Natural killer cell treated with Interleukin-12 subunit alpha and Interleukin-12 subunit beta and Interleukin-15 and Interleukin-18, amount 100 ng/mL, for 72 hours (primary cell): ENCODE data around the gene RIC3. TPM values are rescaled to one million over a fixed set of nuclear protein-coding genes. Genes with fewer than 3 reads are reported as not detected.
"Not testable (repeated sequence)": the region's sequence is repeated elsewhere in the genome, so short reads cannot be mapped to it uniquely, and the experiment has no call there.

Experiments used
- ATAC-seq, 2 donors: fragments of 150-1000 bp; cut with Tn5 transposase in 1 of 2; sonication (Bioruptor Pico), chemical (Tn5 transposase) in 1 of 2; 2 replicates each; pipeline ENCODE4 v1.10.0; 2021
- DNase-seq: peaks from one replicate; pipeline ENCODE4 v3.0.0; 2022; ENCODE audit warnings: low spot score
- H3K27ac Mint-ChIP-seq, 2 donors: 1 replicate in 1 of 2; 2 replicates in 1 of 2; pipeline ENCODE4 v1.8.0; 2022; ENCODE audit warnings: mixed read lengths in 2 of 2, mild to moderate bottlenecking in 1 of 2, moderate library complexity in 1 of 2
- H3K27me3 Mint-ChIP-seq, 2 donors: 1 replicate in 1 of 2; 2 replicates in 1 of 2; pipeline ENCODE4 v1.8.0; 2022; ENCODE audit warnings: mixed read lengths in 2 of 2
- H3K36me3 Mint-ChIP-seq: one replicate; pipeline ENCODE4 v1.8.0; 2022; ENCODE audit warnings: mixed read lengths
- H3K4me1 Mint-ChIP-seq, 2 donors: 1 replicate in 1 of 2; 2 replicates in 1 of 2; pipeline ENCODE4 v1.8.0; 2022; ENCODE audit warnings: low read depth in 2 of 2, mixed read lengths in 2 of 2, mild to moderate bottlenecking in 1 of 2
- H3K4me3 Mint-ChIP-seq: one replicate; pipeline ENCODE4 v1.8.0; 2022; ENCODE audit warnings: mixed read lengths
- H3K9me3 Mint-ChIP-seq: 2 replicates; pipeline ENCODE4 v1.8.0; 2022; ENCODE audit warnings: mixed read lengths
- total RNA-seq, 2 donors: library from RNA; stranded (reverse); gene quantifications; one replicate each; pipeline ENCODE4 v1.2.3, GENCODE V29; 2022

RIC3 gene
- total RNA-seq, 2 donors from 2014 or later: 1.4 to 4.3 TPM

DNA sequence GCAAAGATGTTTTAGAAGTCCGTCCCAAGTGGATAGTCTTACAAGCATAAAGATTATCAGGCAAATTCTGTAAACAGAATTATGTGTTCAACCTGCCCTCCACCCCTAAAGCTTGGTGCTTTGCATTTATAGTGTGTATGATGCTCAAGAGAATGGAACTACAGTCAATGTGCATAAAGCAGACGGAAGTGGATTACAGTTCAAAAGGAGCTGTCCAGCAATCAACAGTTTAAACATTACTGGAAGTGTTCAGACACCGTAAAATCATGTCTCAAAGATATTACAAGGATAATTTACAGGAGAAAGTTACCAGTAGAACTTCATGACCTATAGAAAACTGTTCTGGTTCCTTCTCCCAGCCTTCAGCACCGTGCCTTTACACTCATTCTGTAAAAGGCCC is 1.0 kb downstream of the RIC3 start:
- no peak for DNase-seq
- Mint-ChIP-seq H3K4me1 (peaks cover 13 to 15% of the 10 kb centered on the region in 2 donors), H3K4me3 (peak overlapping the region; percentile 64), H3K27me3 (peaks cover 35 to 66% of the 10 kb centered on the region in 2 donors), H3K27ac (no peak overlapping the region), H3K36me3 (peaks cover 18% of the 10 kb centered on the region), H3K9me3 (peaks cover 8% of the 10 kb centered on the region)
- ATAC-seq: no peak

DNA sequence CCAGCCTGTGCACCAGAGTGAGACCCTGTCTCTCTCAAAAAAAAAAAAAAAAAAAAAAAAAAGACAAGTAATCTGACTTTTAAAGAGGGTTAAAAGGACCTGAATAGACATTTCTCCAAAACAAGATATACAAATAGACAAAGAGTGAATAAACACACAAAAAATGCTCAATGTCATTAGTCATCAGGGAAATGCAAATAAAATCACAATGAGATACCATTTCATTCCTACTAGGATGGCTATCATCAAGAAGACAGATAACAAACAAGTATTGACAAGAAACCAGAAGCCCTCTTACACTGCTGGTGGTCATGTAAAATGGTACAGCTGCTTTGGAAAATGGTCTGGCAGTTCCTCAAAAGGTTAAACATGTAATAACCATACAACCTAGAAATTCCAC is 4.1 kb downstream of the RIC3 start:
- Mint-ChIP-seq H3K27me3 (peaks cover 32 to 51% of the 10 kb centered on the region in 2 donors), H3K4me3 (no peak overlapping the region), H3K36me3 (peaks cover 16% of the 10 kb centered on the region), H3K27ac (no peak overlapping the region), H3K4me1 (peaks cover 13 to 15% of the 10 kb centered on the region in 2 donors), H3K9me3 (peaks cover 5% of the 10 kb centered on the region)
- DNase-seq (no peak), ATAC-seq (no peak)

GRCh38 chr11:8161627-8162304 is 7.1 kb downstream of the RIC3 start:
- peaks cover 18 to 39% of the 10 kb centered on the region in 2 donors for H3K27me3 Mint-ChIP-seq
- H3K4me3 Mint-ChIP-seq, ATAC-seq, DNase-seq, H3K36me3 Mint-ChIP-seq, H3K9me3 Mint-ChIP-seq, H3K27ac Mint-ChIP-seq, H3K4me1 Mint-ChIP-seq: not testable (repeated sequence)

- H3K4me3 Mint-ChIP-seq: no peak overlapping the region
These were observed 11.9 kb downstream of the RIC3 start for GRCh38 chr11:8156877-8157276.

DNA sequence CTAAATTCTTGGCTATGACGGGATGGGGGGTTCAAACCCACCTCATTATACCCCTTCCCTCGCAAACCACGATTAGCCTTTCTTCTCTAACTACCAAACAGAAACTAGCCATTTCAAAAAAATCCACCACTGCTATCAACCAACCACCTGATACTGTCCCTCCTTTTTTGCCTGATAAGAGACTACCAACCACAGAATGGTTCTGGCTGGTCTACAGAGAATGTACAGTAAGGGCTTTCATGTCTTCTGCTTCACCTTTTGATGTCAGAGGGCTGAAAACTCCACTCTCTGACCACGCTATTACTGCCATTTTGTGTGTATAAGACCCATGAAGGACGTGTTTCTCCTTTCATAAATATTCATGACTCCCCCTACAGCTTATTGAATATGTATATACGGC is 19.1 kb downstream of the RIC3 start:
- H3K27ac Mint-ChIP-seq: no peak overlapping the region
- DNase-seq: no peak
- H3K9me3 Mint-ChIP-seq: peaks cover 4% of the 10 kb centered on the region
- H3K4me1 Mint-ChIP-seq: no peaks in the 10 kb centered on the region
- no peak for ATAC-seq
- H3K4me3 Mint-ChIP-seq: no peak overlapping the region
- peaks cover 12 to 21% of the 10 kb centered on the region in 2 donors for H3K27me3 Mint-ChIP-seq
- H3K36me3 Mint-ChIP-seq: no peaks in the 10 kb centered on the region

More at GRCh38 chr11:8156877-8157276, 11.9 kb downstream of the RIC3 start:
- Mint-ChIP-seq H3K27ac (no peak overlapping the region), H3K36me3 (no peaks in the 10 kb centered on the region), H3K27me3 (peaks cover 13 to 20% of the 10 kb centered on the region in 2 donors), H3K4me1 (no peaks in the 10 kb centered on the region), H3K9me3 (no peaks in the 10 kb centered on the region)
- ATAC-seq (no peak), DNase-seq (no peak)

- Mint-ChIP-seq H3K36me3 (no peaks in the 10 kb centered on the region), H3K27ac (no peak overlapping the region), H3K9me3 (peaks cover 3% of the 10 kb centered on the region), H3K4me3 (no peak overlapping the region), H3K4me1 (no peaks in the 10 kb centered on the region), H3K27me3 (no peaks in the 10 kb centered on the region)
- DNase-seq (no peak), ATAC-seq (no peak)
These were observed 30.3 kb downstream of the RIC3 start for GRCh38 chr11:8138526-8138925.

DNA sequence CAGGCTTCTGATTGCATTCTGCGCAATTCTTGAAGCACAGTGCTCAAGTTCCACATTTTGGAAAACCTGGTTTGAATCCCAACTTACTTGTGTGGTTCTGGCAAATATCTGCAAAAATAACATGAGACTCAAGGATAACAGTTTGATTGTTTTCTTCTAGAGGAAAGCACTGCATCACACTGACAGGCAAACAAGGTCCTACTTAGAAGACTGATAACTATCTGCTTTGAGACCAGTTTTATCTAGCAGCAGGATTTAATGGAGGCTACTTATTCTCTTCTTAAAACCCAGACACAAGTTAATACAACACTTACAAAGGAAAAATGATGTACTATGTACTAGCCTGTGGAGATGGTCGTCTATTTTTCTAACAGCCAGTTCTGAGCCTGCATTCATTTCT is 41.4 kb downstream of the RIC3 start:
- Mint-ChIP-seq H3K27ac (no peak overlapping the region), H3K9me3 (no peaks in the 10 kb centered on the region), H3K27me3 (peaks cover 3 to 25% of the 10 kb centered on the region in 2 donors), H3K4me1 (no peaks in the 10 kb centered on the region), H3K36me3 (no peaks in the 10 kb centered on the region), H3K4me3 (no peak overlapping the region)
- DNase-seq (no peak), ATAC-seq (no peak)

DNA sequence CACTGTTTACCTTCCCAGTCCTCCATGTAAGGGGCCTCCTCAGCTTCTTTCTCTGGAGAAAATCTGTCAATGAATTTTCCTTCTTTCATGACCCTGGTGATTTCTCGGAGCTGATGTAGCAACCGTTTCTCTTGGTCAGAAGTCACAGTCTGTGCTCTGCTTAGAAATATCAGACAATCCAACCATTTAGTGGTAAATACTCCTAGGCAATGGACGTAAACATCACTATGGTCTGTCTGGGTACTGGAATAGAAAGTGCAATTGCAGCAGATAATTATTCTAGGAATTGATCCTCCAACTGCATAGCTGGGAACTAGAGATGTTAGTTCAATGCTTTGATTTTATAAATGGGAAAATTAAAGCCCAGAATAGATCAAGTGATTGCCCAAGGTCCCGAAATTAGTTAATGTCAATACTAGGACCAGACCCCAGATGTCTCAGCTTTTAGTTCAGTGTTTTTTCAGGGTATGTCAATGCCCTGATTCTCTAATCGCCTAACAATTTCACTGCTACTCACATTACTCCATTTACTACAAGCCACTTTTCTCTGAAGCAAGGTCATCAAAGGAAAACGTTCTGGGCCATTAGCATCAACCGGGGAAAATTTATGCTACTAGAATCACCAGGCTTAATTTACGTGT is 42.1 kb downstream of the RIC3 start:
- Mint-ChIP-seq H3K36me3 (no peaks in the 10 kb centered on the region), H3K27ac (no peak overlapping the region), H3K4me3 (no peak overlapping the region), H3K4me1 (no peaks in the 10 kb centered on the region), H3K27me3 (peaks cover 5 to 31% of the 10 kb centered on the region in 2 donors), H3K9me3 (no peaks in the 10 kb centered on the region)
- ATAC-seq (no peak), DNase-seq (no peak)

GRCh38 chr11:8122173-8122764 is 46.6 kb downstream of the RIC3 start:
- Mint-ChIP-seq H3K4me3 (no peak overlapping the region), H3K4me1 (no peaks in the 10 kb centered on the region), H3K27me3 (peaks cover 2 to 13% of the 10 kb centered on the region in 2 donors), H3K9me3 (no peaks in the 10 kb centered on the region), H3K27ac (no peak overlapping the region), H3K36me3 (no peaks in the 10 kb centered on the region)
- ATAC-seq: no peak
- DNase-seq: no peak

DNA sequence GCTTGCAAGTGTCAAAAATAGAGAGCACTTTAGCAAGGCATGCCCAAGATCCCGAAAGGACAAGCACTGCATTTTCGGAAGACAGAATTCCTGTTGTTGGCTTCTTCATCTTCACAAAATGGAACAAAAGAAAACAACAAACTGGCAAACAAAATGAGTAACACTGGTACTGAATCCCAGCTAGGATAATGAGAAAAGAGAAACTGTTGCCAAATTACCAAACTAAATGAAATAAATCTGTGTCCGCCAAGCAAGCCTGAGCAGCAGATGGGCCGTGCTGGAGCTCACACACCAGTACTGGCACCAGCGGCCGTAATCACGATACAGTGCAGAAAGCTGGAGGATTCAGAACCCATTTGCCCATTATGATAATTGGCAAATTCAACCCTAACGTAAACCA is 57.2 kb downstream of the RIC3 start:
- Mint-ChIP-seq H3K27me3 (peaks cover 3 to 7% of the 10 kb centered on the region in 2 donors), H3K4me3 (no peak overlapping the region), H3K27ac (no peak overlapping the region), H3K9me3 (peaks cover 8% of the 10 kb centered on the region), H3K4me1 (no peaks in the 10 kb centered on the region), H3K36me3 (peaks cover 8% of the 10 kb centered on the region)
- no peak for ATAC-seq
- DNase-seq: no peak

DNA sequence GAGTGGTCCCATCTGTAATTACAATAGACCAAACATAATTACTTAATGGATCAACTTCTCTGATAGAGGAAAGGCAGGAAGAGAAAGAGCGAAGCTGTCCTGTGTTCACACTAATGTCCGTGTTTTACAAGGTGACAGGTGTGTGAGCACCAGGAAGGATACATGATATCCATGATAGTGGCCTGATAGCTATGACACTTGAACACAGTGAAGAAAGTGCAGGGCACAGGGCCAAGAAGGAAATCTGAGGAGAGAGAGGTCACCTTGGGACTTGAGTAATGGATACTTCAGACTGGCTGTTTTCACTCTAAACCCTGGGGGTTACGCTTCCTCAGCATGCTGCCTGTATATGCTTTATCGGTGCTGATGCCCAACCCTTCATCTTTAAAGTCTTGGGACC is 58.4 kb downstream of the RIC3 start:
- Mint-ChIP-seq H3K27ac (no peak overlapping the region), H3K27me3 (peaks cover 3 to 7% of the 10 kb centered on the region in 2 donors), H3K4me3 (no peak overlapping the region), H3K4me1 (no peaks in the 10 kb centered on the region), H3K9me3 (peaks cover 8% of the 10 kb centered on the region), H3K36me3 (peaks cover 8% of the 10 kb centered on the region)
- ATAC-seq (no peak), DNase-seq (no peak)

GRCh38 chr11:8109675-8110074 is 59.1 kb downstream of the RIC3 start:
- H3K4me3 Mint-ChIP-seq: no peak overlapping the region
- H3K4me1 Mint-ChIP-seq: no peaks in the 10 kb centered on the region
- H3K9me3 Mint-ChIP-seq: peaks cover 4% of the 10 kb centered on the region
- no peak for DNase-seq
- no peak overlapping the region for H3K27ac Mint-ChIP-seq
- H3K36me3 Mint-ChIP-seq: peaks cover 8% of the 10 kb centered on the region
- ATAC-seq: peak in 1 of 2 donors; percentile 52
- peaks cover 3 to 7% of the 10 kb centered on the region in 2 donors for H3K27me3 Mint-ChIP-seq

DNA sequence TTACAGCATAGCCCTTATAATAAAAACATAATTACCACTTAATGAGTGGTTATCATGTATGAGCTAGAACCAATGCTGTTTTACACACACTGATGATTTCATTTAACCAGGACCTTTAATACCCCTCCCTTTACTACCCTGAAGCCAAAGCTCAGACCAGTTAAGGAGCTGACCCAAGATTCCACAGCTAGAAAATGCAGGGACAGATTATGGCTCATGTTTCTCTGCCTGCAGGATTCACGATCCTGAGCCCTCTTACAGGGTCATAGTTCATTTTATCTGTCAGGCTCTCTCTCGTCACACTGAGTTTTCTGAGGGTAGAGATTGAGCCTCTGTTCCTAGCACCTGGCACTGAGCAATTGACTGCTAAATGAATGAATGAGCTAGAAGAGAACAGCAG is 60.4 kb downstream of the RIC3 start:
- ATAC-seq (no peak), DNase-seq (no peak)
- peaks cover 3 to 7% of the 10 kb centered on the region in 2 donors for H3K27me3 Mint-ChIP-seq
- H3K4me3 Mint-ChIP-seq: no peak overlapping the region
- no peaks in the 10 kb centered on the region for H3K9me3 Mint-ChIP-seq
- H3K36me3 Mint-ChIP-seq: no peaks in the 10 kb centered on the region
- H3K27ac Mint-ChIP-seq: no peak overlapping the region
- H3K4me1 Mint-ChIP-seq: no peaks in the 10 kb centered on the region

DNA sequence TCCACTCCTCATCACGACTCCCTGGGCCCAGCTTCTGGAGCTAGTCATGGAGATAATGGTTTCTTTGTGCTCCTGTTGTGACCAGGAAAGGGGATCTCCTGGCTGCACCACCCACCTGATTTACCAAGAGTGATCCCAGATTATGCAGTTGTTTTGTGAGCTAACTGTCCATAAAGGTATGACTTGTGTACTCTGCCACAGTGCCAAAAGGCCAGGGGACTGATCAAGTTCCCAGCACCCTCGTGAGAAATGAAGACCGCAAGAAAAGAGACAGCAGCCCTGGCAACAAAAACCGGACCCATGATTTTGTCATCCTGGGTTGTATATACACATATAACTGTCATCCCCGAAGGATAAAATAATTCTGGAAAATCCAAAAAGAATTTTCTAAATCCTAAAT is 61.2 kb downstream of the RIC3 start:
- Mint-ChIP-seq H3K36me3 (no peaks in the 10 kb centered on the region), H3K27ac (no peak overlapping the region), H3K4me1 (no peaks in the 10 kb centered on the region)

More for the DNA sequence above, 61.2 kb downstream of the RIC3 start:
- ATAC-seq: no peak
- DNase-seq: no peak
- no peak overlapping the region for H3K4me3 Mint-ChIP-seq
- H3K27me3 Mint-ChIP-seq: peaks cover 3 to 7% of the 10 kb centered on the region in 2 donors
- no peaks in the 10 kb centered on the region for H3K9me3 Mint-ChIP-seq
